Endothelial cell of umbilical vein (primary cell): ENCODE data around the gene DESI1. TPM values are rescaled to one million over a fixed set of nuclear protein-coding genes. Genes with fewer than 3 reads are reported as not detected.

Source experiments
- BruUV-seq: library from RNA; stranded (reverse); fragments of 400-500 nt; replicated peaks from 2 replicates; lab custom pipeline; 2021; lab: Mats Ljungman, UMichigan
- CTCF ChIA-PET: fragments of 300-600, 350-600 bp; sonication (Branson Sonifier 250); formaldehyde crosslinking; loops from one replicate; lab custom pipeline; 2021; ENCODE audit warnings: antibody characterized with exemption, inconsistent platforms; lab: Charles Lee
- POLR2A ChIA-PET: fragments of 300-600, 350-600 bp; sonication (Branson Sonifier 250); formaldehyde crosslinking; loops from one replicate; lab custom pipeline; 2021; ENCODE audit warnings: antibody characterized with exemption, inconsistent platforms; lab: Charles Lee
- DNase-seq: peaks from one replicate; pipeline ENCODE4 v3.0.0-alpha.2; 2011; ENCODE audit warnings: low read depth, low spot score
- FAIRE-seq: peaks from 2 replicates; lab custom pipeline; 2011; peaks lifted over from hg19 to GRCh38; lab: Jason Lieb, UNC
- H2AFZ ChIP-seq: 2 replicates; pipeline ENCODE4 v1.6.0; 2012; ENCODE audit warnings: low read depth, low read length, control low read depth, inconsistent platforms
- H3K27ac ChIP-seq: 2 replicates; pipeline ENCODE4 v1.5.1; 2011; ENCODE audit warnings: low read depth, mild to moderate bottlenecking, control low read depth, low read length, moderate library complexity; ENCODE audit not compliant: insufficient read depth
- H3K27me3 ChIP-seq, 2 experiments: 2 replicates each; pipeline versions ENCODE4 v1.6.0 to v1.6.1; 2011; ENCODE audit warnings: low read length in 2 of 2, mixed read lengths in 1 of 2; ENCODE audit not compliant: control insufficient read depth in 2 of 2, insufficient read depth in 2 of 2
- H3K36me3 ChIP-seq, 2 experiments: 2 replicates in 1 of 2; 3 replicates in 1 of 2; pipeline ENCODE4 v1.5.1; 2011; ENCODE audit warnings: low read length in 2 of 2, mild to moderate bottlenecking in 1 of 2, moderate library complexity in 1 of 2; ENCODE audit not compliant: control insufficient read depth in 2 of 2, insufficient read depth in 2 of 2; ENCODE audit errors: extremely low read depth in 1 of 2
- H3K4me1 ChIP-seq: 3 replicates; pipeline ENCODE4 v1.5.1; 2011; ENCODE audit warnings: mild to moderate bottlenecking, low read length; ENCODE audit not compliant: control insufficient read depth, insufficient read depth; ENCODE audit errors: extremely low read depth
- H3K4me2 ChIP-seq: 2 replicates; pipeline ENCODE4 v1.6.1; 2011; ENCODE audit warnings: low read length, control low read depth, mixed read lengths; ENCODE audit not compliant: insufficient read depth
- H3K4me3 ChIP-seq, 3 experiments: fragments of 200-600 bp in 1 of 3; sonication (generic), shearing (Covaris generic) in 1 of 3; replicated peaks in 1 of 3; 2 replicates each; pipeline ENCODE4 v1.5.1; 2011 to 2016; ENCODE audit warnings: control low read depth in 3 of 3, low read length in 3 of 3, mild to moderate bottlenecking in 2 of 3, inconsistent platforms in 1 of 3, low read depth in 1 of 3, moderate library complexity in 1 of 3; ENCODE audit not compliant: insufficient read depth in 1 of 3
- H3K79me2 ChIP-seq: 2 replicates; pipeline ENCODE4 v1.6.0; 2012; ENCODE audit warnings: low read length, inconsistent platforms; ENCODE audit not compliant: control insufficient read depth, insufficient read depth
- H3K9ac ChIP-seq: replicated peaks from 2 replicates; pipeline ENCODE3; 2011; ENCODE audit warnings: low read length, control low read depth; ENCODE audit not compliant: insufficient read depth; ENCODE audit errors: extremely low read depth
- H3K9me1 ChIP-seq: replicated peaks from 3 replicates; pipeline ENCODE4 v1.6.0; 2011; ENCODE audit warnings: mild to moderate bottlenecking, low read length; ENCODE audit not compliant: control insufficient read depth, insufficient read depth; ENCODE audit errors: extremely low read depth
- H3K9me3 ChIP-seq: replicated peaks from 2 replicates; pipeline ENCODE4 v1.5.1; 2012; ENCODE audit warnings: low read length, inconsistent platforms; ENCODE audit not compliant: control insufficient read depth, insufficient read depth
- H4K20me1 ChIP-seq: replicated peaks from 2 replicates; pipeline ENCODE3; 2011; ENCODE audit warnings: mild to moderate bottlenecking, low read length; ENCODE audit not compliant: control insufficient read depth, insufficient read depth; ENCODE audit errors: extremely low read depth
- EZH2 ChIP-seq: IDR thresholded peaks from 2 replicates; pipeline ENCODE4 v1.6.1; 2012; ENCODE audit warnings: borderline replicate concordance, low read depth, mild to moderate bottlenecking, moderate library complexity, low read length, inconsistent platforms; ENCODE audit not compliant: severe bottlenecking
- FOS ChIP-seq: IDR thresholded peaks from 2 replicates; pipeline ENCODE4 v1.6.1; 2011; ENCODE audit warnings: mild to moderate bottlenecking, low read length, moderate library complexity, borderline replicate concordance; ENCODE audit not compliant: insufficient read depth
- GATA2 ChIP-seq: IDR thresholded peaks from 2 replicates; pipeline ENCODE4 v1.7.0; 2011; ENCODE audit warnings: low read depth, mild to moderate bottlenecking, moderate library complexity, mixed read lengths, low read length; ENCODE audit not compliant: insufficient read length, insufficient read depth
- JUN ChIP-seq: IDR thresholded peaks from 2 replicates; pipeline ENCODE4 v1.6.1; 2011; ENCODE audit warnings: borderline replicate concordance, low read depth; ENCODE audit not compliant: insufficient read length, insufficient read depth
- MYC ChIP-seq: IDR thresholded peaks from one replicate; pipeline ENCODE4 v1.6.1; 2011; ENCODE audit warnings: mild to moderate bottlenecking, low read depth, low read length
- POLR2A ChIP-seq: IDR thresholded peaks from 2 replicates; pipeline ENCODE4 v1.6.1; 2012; ENCODE audit warnings: low read depth, mild to moderate bottlenecking, control low read depth, low read length
- POLR2AphosphoS5 ChIP-seq: IDR thresholded peaks from 2 replicates; pipeline ENCODE4 v1.6.1; 2012; ENCODE audit warnings: low read depth, mild to moderate bottlenecking, control low read depth, low read length, moderate library complexity; ENCODE audit not compliant: insufficient read depth
- dilution Hi-C: fragments of 300-500 bp; cut with MboI; formaldehyde crosslinking; loops from one replicate; pipeline ENCODE4 v1.15.0; 2019; ENCODE audit warnings: low sequenced_read_pairs; ENCODE audit not compliant: extremely low pct_ligation_motif_present
- intact Hi-C: fragments of 100-400 bp; cut with micrococcal nuclease; formaldehyde crosslinking; loops from one replicate; pipeline ENCODE4 v1.10.0; 2022
- polyA plus RNA-seq, 4 experiments: library from polyadenylated mRNA; depleted of rRNA in 3 of 4; stranded (reverse) in 3 of 4; unstranded in 1 of 4; fragments of >200 nt; gene quantifications; 2 replicates each; pipeline versions ENCODE4 v1.2.1 to v1.2.3, GENCODE V29; 2011 to 2012; ENCODE audit warnings: missing spikeins in 1 of 4
- total RNA-seq: library from RNA; stranded (reverse); gene quantifications from 2 replicates; pipeline ENCODE4 v1.2.3, GENCODE V29; 2021
- TF ChIP-seq, protein P1 (sequence below), 2 donors: IDR thresholded peaks; 1 replicate in 1 of 2; 2 replicates in 1 of 2; pipeline ENCODE4 v1.5.1; 2011; ENCODE audit warnings: low read length in 2 of 2, mild to moderate bottlenecking in 2 of 2, moderate library complexity in 2 of 2, control low read depth in 1 of 2, inconsistent platforms in 1 of 2, low read depth in 1 of 2; ENCODE audit not compliant: insufficient read depth in 1 of 2; ENCODE audit errors: extremely low read depth in 1 of 2
- TF ChIP-seq, protein P2 (sequence below): IDR thresholded peaks from 2 replicates; pipeline ENCODE4 v1.6.1; 2011; ENCODE audit not compliant: insufficient read depth, insufficient read length

Gene DESI1
- total and polyA plus RNA-seq, 2 donors (not counting 3 experiments of a cell fraction or from before 2014, with no cell fraction given) = 36.8 to 59.1 TPM

DNA sequence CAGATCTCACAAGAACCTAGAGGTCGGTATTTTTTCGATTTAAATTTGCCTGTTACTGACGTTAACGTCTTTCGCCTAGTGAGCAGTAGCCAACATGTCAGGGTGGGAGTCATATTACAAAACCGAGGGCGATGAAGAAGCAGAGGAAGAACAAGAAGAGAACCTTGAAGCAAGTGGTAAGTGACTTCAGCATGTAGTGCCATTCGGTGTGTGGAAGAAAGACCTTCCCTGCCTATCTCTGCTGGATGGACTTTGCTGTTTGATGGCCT is 1.0 kb upstream of the DESI1 start:
- ChIA-PET CTCF (interaction anchor here (0.9 to 2.3 kb wide), 2 partner anchors 15 to 32 kb away, joined by 3 to 9 read pairs; partner anchors contain the start of gene PMM1), POLR2A (interaction anchor here (0.7 to 1.2 kb wide), 2 partner anchors 17 to 173 kb away, joined by 3 to 4 read pairs; no protein-coding TSS in a partner anchor)
- H3K4me1 ChIP-seq = peaks cover 25% of the 10 kb centered on the region

More for the DNA sequence above, 1.0 kb upstream of the DESI1 start:
- Histone ChIP-seq H3K4me3 (peak overlapping the region; percentile 29 to 86 (median 75)), H4K20me1 (no peaks in the 10 kb centered on the region), H3K9ac (peak overlapping the region; percentile 97), H3K36me3 (peaks cover 2 to 4% of the 10 kb centered on the region in 2 experiments), H3K79me2 (peaks cover 69% of the 10 kb centered on the region), H3K9me1 (no peaks in the 10 kb centered on the region), H3K27ac (peak overlapping the region; percentile 72), H3K27me3 (no peaks in the 10 kb centered on the region), H2AFZ (no peak overlapping the region), H3K4me2 (peak overlapping the region; percentile 76), H3K9me3 (no peaks in the 10 kb centered on the region)
- intact Hi-C loops = loop anchor here (5.0 kb wide), 1 partner anchor 45 kb away; no protein-coding TSS in a partner anchor
- no TSS peak for BruUV-seq
- dilution Hi-C loops = no loop called here
- DNase-seq = no peak
- no peak for FAIRE-seq
- TF ChIP-seq, protein P1, sequence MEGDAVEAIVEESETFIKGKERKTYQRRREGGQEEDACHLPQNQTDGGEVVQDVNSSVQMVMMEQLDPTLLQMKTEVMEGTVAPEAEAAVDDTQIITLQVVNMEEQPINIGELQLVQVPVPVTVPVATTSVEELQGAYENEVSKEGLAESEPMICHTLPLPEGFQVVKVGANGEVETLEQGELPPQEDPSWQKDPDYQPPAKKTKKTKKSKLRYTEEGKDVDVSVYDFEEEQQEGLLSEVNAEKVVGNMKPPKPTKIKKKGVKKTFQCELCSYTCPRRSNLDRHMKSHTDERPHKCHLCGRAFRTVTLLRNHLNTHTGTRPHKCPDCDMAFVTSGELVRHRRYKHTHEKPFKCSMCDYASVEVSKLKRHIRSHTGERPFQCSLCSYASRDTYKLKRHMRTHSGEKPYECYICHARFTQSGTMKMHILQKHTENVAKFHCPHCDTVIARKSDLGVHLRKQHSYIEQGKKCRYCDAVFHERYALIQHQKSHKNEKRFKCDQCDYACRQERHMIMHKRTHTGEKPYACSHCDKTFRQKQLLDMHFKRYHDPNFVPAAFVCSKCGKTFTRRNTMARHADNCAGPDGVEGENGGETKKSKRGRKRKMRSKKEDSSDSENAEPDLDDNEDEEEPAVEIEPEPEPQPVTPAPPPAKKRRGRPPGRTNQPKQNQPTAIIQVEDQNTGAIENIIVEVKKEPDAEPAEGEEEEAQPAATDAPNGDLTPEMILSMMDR (IDR thresholded peaks at IDR 0.05; ENCODE audit: extremely low read depth in 1 of 2, insufficient read depth in 1 of 2, low read depth in 1 of 2, low read length in 2 of 2) = no peak
- TF ChIP-seq GATA2 (no peak), JUN (no peak), POLR2A (no peak), FOS (no peak), EZH2 (no peak), POLR2AphosphoS5 (no peak), MYC (no peak)
- TF ChIP-seq, protein P2, sequence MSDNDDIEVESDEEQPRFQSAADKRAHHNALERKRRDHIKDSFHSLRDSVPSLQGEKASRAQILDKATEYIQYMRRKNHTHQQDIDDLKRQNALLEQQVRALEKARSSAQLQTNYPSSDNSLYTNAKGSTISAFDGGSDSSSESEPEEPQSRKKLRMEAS = no peak
